Ureter (tissue), 1 donor: ENCODE results near the gene GGACT. TPM values are rescaled to one million over a fixed set of nuclear protein-coding genes. Genes with fewer than 3 reads are reported as not detected.

Source experiments
- DNase-seq: peaks from one replicate; pipeline ENCODE4 v3.0.0-alpha.2; 2020; ENCODE audit warnings: low spot score
- total RNA-seq: library from RNA; stranded (reverse); gene quantifications from one replicate; pipeline ENCODE4 v1.2.4, GENCODE V29; 2023
- donor health status: DM: yes; HTN: yes; CAD: no.

The GGACT gene
- total RNA-seq, 1 donor from 2014 or later: 8.5 TPM

DNA sequence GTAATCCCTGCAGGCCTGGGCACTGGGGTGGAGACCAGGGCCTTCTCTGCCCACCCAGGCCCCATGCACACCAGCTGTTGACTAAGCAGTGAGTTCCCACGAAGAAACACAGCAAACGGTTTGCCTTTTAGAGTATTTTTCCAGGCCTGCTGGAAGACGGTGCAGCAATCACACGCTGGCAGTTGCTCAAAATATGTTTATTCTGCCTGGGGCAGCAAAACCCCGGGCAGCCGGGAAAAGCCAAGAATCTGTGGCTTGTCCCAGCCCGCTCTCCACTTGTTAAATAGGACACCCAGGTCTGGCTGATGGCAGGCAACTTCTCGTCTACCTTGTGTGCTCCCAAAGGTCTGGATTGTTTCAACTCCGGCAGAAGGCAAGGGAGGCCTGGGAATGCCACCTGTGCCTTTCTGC is 40.8 kb downstream of the GGACT start:
- DNase-seq: no peak

DNA sequence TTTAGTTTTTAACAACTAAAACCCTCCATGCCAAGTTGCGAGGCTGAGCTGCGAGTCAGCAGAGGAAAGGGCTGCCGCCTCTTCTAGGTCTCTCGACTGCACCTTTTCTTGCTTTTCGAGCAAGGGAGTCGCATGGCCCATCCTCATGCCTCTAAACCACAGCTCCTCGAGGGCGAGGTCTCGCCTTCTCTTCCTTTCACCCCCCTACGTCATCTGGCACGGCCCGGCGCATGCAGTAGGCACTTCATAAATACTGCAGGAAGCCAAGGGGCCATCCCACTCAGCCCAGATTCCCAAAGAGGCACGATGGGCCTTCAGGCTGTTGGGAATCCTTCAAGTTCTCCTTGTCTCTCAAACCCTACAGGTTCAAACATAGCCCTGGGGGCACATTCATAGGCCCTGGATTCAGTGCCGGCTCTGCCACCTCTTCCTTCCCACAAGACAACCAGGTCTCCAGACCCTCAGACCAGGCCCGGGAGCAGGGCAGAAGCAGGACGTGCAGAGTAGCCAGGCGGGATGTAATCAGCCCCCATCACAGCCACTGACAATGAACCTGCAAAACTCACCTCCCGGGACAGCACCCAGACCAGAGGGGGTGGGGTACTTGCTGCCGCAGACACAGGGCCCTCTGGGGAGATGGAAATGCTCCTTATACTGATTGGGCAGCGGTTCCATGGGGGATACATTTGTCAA is 41.7 kb downstream of the GGACT start:
- no peak for DNase-seq

DNA sequence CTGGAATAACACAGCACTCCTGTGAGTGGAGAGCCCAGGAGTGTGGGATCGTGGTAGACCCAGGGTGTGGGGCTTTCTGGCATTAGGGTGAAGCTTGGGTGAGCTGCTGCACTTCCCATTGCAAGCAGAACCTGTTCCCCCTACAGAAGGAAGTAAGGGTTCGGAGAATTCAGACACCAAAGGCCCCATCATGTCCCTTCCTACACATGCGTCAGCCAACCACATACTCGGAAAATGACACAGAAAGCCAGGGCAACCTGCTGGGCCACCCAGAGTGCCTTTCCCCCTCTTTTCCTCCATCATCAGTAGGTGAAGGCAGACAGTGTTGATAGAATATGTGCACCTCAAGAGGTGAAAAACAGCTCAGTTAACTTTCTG is 42.9 kb downstream of the GGACT start:
- no peak for DNase-seq

DNA sequence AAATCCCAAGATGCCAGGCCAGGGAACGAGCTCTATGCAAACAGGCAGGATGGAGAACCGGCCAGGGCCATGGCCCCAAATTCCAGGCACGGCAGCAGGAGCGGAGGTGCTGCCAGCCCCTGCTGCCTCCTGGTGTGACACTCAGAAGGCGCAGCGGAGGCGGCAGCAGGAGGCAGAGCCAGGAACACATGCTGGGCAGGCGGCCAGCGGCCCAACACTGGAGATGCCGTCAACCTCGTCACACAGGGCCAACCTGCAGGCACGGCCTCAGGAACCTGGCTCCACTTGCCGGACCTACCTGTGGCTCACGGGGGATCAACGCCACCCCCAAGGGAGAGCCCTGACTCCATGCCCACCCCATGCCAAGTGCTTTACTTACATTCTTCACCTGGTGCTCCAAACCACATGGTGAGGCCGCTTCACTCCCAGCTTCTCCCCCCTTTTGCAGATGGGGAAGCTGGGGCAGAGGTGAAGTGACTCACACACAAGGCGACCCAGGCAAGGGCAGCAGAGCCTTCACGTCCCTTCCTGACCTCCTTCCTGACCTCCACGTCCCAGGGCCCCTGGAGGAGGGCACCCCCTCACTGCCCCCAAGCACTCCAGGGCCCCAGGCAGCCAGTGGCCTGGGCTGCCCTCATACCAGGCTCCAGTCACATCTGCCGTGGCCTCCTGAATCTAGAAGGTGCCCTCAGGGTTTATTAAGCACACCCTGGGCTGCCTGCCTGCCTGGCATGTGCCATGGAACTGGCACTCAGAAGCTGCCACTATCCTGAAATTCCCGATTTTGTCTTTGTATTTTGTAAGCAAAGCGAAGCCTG is 43.5 kb downstream of the GGACT start:
- DNase-seq: no peak

DNA sequence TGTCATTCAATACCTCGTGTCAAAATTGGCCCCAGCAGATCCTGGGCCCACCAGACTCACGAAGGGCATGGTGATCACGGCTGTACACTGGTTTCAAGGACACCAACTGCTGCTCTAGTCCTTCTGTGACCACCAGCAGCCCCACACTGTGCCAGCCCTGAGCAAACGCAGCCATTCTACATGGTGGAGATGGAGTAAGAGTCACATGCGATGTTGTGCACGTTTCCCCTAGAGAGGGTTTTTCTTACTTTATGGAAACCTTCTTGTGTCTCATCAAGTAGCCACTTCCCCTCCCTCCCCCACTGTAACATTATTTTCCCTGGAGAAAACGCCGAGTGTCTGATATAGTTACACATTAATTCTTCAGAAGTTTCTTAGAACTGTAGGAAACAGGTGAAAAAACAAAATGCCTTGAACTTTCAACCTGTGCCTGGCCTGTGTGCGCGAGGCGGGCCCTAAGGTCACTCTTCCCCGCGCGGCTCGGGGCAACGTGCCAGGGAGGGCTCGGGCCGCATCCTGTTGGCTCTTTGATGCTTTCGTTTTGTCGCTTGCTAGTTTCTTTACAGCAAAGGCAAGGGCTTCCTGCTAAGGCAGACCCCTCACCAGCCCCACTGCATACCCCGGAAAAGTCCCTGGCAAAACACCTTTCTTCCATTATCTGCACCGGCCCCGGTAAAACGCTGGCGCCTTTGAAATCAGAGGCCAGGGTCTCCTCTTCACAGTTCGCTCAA is 44.6 kb downstream of the GGACT start:
- no peak for DNase-seq

DNA sequence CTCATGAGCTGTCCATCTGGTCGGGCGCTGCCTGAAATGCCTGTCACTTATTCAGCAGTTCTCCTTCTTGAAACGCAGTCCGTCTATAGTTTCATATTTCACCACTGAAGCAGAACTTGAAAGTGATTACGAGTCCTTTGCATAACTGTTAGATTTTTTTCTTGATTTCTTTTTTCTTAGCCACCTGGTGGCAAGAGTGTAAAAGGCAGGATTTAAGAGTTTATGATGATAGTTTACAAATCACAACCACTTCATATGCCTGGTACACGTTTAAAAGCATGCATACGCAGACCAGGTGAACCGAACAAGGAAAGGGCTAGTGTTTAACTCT is 45.8 kb downstream of the GGACT start:
- no peak for DNase-seq

DNA sequence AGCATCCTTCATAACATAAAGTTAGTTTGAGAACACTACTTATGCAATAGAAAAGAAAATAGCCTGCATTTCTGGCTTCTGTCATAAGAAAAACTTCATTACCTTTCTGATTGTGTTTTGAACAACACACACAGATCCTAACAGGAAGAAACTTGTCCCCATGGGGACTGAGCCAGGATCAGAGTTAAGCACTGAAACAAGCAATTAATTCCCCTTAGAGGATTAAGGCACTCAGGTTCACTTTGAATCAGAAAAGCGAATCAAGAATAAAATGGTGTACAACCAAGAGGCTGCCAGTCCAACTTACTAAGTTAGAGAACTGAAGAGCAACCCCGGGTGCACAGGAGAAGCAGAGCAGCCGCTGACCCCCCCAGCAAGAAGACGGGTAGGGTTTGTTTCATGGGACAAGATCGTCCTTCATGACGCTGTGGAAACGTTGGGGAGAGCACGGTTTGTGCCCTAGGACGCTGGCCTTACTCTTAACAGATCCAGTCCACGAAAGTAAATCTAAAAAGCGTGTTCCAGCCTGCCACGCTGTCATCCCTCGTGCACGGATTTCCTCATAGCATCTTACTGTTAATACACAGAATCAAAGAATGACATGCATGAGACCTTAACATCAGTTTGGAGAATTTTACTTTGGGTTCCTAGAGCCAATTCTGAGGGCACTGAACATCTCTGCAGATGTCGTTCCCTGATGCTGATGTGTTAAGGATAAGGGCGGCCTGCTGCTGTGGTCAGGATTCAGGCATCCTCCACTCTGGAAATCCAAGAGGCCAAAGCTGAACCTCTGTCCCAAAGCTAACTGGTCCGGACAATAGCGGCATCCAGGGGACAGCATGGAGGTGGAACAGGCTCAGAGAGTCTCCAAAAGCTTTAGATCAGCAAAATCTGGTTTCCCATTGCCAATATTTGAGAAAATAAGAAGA is 46.4 kb downstream of the GGACT start:
- peak; percentile 51 for DNase-seq

DNA sequence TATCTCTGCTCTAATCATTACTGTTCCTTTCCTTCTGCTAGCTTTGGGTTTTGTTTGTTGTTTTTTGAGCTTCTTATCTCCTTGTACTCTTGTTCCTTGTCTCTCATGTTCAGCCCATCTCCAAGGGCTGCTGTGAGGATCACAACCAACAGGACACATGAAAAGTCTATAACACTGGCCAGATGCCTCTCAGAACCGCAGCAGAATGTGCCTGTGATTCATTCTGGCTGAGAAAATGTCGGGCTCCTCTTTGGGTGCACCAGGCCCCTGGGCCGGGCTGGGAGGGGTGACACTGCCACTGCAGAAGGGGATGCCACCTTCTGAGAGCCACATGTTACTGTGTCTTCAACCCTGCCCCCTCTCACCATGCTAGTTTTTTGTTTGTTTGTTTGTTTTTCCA is 48.0 kb downstream of the GGACT start:
- no peak for DNase-seq

DNA sequence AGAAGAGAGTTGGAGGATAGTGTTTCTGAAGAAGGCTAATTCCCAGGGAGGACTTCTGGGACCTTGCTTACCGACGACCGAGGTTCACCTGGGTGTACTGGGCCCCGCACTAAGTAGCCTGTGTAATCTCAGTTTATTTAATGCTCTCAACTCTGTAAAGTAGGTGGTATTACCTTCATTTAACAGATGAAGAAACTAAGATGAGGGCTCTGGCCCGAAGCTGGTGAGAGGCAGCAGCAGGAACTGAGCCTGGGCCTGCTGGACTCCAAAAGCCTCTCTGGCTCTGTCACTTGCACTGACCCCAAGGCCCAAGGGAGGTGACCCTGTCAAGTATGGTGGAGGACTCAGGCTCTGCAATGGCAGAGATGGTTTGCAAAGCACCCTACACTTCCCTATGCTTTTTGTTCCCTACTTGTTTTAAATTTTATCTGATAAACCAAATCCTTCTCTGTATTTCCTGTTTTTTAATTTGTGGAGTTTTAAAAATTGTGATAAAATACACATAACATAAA is 50.6 kb downstream of the GGACT start:
- no peak for DNase-seq

DNA sequence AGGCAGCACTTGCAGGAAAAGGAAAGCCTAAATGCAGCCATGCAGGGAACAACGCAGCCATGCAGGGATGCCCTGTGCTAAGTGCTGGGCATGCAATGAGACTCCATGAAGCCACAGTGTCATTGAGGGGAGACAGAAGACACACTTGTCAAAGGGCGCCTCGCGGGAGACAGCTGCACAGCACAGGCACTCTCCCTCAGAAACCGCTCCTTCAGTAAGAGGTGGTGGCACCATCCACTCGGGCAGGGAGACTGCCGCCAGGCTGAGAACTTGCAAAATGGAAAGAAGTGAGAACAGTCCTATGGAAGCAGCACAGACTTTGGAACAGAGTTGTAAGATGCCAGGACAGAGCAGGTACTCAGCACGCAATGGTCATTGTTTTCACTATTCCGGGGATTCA is 51.1 kb downstream of the GGACT start:
- DNase-seq: no peak

DNA sequence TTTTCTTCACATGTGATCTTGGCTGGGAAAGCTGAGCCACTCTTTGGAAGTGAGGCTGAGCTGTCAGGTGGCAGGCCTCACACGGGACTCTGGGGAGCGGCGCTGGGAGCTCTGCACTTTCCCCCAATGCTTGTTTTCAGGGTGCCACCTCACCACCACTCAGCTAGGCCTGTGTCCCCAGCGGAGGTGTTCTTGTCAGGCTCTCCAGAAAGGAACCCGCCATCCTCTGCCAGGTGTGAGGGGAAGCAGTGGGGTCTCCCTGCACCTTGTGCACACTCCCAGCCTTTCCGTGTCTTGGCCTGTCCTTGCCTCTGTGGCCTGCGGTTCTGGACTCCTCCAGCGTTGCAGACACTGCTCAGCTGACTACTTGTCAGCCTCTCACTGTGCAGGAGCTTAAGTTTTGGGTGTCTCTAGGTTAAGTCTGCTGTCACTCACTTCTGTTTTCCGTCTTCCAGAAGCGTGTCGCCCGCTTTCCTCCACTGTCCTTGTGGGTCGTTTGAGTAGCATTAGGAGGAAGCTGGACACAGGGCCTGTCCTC is 51.9 kb downstream of the GGACT start:
- DNase-seq: no peak

DNA sequence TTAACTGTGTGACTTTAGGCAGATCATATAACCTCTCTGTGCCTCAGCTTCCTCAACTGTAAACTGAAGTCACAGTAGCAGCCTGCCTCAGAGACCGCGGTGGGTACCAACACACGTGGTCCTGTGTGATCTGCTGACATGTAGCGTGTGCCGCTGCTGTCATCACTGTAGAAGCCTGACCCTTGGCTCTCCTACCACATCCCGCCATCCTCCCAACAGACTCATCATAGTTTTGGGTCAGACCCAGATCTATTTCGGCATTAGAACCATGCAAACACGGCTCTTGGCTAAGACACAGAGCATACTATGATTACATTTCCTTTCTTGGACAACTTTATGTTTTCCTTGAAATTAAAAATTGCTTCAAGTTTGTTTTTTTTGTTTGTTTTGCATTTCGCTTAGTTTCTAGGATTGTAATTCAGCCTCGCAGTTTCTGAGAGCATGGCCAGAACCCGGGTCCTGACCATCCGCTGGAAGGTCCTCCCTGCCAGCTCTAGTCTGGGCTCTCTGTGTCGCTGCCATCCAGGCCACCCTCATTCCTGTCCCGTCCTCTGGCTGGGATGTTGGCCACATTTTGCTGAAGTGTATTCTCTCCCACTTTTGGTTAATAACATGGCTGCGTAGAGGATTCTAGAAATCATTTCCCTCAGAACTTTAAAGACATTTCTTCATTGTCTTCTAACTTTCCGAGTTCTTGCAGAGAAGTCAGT is 53.0 kb downstream of the GGACT start:
- no peak for DNase-seq

DNA sequence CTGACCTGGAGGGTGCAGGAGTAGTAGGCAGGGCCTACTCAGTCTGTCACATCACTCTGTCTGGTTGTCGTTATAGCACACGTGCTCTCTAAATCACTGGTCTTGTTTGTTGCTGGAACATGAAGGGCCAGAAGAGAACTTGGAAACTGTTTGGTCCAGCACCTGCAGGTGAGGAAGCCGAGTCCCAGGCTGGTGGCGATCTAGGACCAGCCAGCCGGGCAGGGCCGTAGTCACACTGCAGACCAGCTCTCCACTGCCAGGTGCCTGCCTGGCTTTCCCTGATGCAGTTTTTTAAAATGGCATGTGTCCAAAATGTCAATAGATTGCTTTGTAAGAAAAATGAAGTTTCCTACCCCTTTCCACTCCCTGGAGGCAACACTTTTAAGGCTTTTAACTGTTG is 53.7 kb downstream of the GGACT start:
- no peak for DNase-seq

DNA sequence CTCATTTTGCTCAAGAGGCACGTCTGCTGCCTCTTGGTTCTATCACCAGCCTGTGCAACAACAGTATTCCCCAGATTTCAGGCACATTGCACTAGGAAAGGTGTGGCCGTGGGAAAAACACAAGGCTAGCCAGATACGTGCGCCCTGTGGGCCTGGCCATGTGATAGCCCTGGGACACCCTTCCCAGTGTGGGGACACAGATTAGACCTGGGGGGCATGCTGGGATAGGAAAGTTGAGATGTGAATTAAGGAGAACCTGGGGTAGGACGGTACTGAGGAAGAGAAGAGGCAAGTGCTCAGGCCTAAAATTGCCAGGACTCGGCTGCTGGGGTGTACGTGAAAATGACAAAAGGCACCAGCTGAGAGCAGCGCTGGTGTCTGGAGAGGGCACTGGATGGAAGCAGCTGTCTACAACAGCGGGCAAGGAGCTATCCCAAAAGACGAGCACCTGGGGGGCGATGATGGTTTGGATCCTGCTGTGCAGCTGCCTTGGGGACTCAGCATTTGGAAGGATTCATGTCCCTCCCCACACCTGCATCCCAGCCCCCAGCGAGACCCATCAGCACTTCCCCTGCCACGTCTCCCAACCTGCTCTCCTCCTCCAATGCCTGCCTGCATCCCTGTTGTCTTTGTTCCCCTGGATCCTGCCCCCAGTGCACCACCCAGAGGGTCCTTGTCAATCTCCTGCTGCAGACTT is 54.3 kb downstream of the GGACT start:
- no peak for DNase-seq

DNA sequence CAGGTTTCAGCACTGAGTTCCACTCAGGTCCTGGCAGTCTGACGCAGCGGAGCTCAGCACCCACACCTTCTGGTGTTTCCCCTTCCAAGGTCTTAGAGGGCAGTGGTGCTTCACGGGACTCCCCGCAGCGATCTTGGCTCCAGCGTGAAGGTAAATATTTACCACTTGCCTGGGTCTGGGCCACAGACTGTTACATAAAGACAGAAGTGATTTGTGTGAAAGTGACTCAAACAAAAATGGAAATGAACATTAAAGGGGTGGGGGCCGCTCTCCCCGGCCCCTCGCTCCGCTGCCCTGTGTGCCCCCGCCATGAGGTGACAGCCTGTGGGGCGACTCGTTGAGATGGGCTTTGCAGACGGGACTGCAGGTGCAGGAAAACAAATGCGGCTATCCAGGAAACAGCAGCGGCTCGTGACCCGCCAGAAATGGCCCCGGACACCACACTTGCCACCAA is 55.0 kb downstream of the GGACT start:
- no peak for DNase-seq

DNA sequence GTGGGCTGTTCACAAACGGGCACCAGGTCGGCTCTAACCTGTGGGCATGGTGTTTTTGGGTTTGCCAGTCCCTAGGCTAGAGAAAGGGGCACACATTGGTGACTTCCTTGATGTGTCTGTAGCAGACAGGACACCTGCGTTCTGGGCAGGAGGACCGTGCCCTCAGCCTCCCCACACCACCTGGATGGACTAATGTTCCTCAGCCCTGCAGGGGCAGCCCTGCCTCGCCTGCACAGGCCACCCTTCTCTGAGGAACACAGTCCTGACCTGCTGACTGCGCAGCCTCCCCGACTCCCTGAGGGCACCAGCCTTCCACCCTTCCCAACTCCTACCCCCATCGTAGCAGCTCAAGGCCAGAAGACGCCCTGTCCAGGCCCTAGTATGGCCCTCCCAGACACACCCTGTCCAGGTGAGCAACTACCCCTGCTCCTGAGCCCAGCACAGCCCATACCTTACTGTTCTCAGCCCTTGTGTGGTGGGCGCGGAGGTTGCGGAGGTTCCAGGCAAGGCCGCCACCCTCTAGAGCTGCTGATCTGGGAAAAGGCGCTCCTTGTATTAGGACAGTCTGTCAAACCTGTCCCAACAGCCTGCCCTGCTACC is 55.7 kb downstream of the GGACT start:
- no peak for DNase-seq

DNA sequence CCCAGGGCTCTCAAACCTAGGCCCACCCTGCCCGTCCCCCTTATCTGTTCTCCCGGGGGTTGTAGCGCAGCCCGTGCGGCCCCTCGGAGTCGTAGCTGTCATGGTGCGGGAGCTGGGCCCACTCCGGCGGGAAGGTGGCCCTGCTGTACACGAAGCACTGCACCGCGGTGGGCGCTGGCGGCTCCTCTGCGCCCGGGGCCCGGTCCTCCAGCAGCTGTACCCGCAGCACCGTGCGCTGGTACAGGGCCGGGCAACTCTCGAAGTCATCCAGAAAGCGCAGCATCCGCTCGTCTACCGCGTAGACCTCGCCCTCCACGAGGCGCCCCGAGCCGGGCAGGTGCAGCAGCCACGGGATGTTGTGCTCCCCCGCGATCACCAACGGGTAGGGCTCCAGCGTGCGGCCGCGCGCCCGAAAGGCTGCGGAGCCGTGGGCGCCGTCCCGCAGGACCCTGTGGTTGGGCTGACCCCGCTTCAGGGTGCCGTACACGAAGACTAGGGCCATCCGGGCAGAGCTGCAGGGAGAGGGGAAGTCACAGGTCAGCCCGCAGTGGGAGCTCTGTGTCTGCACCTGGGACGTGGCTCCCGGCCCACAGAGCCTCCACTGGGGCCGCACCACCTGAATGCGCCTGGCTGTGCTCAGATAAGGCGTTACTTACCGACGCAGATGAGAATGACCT is 56.4 kb downstream of the GGACT start:
- no peak for DNase-seq

DNA sequence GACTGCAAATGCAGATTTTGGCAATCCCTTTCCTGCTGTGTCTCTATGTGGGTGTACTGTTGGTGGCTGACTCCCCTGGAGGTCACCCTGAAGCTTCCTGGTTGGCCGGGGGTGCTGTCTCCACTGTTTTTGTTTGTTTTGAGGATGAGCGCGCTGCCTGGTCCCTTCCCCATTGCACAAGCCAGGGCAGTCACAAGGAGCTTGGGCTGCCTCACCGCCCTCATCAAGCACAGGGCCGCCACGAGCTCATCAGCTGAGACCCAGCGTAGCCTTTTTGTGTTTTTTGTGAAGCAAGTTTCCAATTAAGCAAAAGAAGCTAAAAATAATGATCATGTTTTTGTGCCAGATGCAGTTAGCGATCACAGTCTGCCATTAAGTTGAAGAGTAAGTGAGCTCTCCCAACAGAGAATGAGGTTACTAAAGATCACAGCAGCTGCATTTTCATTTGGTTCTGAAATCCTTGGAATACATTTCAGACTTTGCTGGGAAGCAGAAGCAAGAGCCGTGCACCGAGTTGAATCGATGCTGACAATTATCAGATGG is 57.8 kb downstream of the GGACT start:
- DNase-seq: no peak
